ENCODE measurements around the gene VWC2.
"Not testable (repeated sequence)": the region's sequence is repeated elsewhere in the genome, so short reads cannot be mapped to it uniquely, and the experiment has no call there.

VWC2 gene

DNA sequence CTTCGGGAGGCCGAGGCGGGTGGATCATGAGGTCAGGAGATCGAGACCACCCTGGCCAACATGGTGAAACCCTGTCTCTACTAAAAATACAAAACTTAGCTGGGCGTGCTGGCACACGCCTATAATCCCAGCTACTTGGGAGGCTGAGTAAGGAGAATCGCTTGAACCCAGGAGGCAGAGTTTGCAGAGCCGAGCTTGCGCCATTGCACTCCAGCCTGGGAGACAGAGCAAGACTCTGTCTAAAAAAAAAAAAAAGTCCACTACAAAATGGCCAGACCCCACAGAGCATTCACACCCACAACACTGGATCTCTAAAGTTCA, 78.1 kb downstream of the VWC2 start:
- DNase-seq (ENCODE audit: low spot score): not testable (repeated sequence)

DNA sequence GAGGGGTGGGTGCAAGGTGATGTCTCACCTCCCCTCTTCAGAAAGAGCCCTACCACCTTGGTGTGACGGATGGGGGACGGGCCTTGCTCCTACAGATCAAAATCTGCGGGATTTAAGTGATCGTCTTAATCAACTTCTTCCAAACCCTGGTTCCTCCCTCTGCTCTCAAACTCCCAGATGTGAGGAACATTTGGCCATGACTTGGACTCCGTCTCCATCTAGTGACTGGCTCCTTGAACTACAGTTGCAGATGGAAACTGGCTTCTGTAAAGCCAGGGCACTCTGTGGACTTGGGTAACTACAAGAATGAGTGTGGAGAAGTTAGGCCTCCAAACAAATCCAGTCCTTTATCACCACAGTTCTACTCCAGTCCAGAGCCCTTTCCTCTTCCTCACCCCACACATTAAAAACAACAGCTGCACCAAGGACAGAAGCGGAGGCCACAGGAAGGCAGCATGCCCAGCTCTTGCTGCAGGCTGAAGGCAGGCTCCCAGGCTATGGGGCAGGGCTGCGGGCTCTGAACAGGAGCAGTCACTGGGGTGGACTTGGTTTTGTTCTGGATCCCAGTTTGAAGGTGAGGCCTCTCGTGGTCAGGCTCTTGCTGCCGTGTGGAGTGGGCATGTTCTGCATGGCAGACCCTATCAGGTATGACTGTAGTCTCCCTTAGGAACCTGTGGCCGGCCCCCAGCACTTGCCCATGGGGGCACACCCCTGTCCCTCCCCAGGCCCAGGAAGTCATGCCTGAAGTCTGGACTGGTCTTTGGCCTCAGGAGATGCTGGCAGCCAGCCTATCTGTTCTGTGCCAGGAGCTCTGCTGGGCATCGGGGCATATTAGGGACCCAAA, 79.4 kb downstream of the VWC2 start:
- DNase-seq (ENCODE audit: low spot score): no peak

DNA sequence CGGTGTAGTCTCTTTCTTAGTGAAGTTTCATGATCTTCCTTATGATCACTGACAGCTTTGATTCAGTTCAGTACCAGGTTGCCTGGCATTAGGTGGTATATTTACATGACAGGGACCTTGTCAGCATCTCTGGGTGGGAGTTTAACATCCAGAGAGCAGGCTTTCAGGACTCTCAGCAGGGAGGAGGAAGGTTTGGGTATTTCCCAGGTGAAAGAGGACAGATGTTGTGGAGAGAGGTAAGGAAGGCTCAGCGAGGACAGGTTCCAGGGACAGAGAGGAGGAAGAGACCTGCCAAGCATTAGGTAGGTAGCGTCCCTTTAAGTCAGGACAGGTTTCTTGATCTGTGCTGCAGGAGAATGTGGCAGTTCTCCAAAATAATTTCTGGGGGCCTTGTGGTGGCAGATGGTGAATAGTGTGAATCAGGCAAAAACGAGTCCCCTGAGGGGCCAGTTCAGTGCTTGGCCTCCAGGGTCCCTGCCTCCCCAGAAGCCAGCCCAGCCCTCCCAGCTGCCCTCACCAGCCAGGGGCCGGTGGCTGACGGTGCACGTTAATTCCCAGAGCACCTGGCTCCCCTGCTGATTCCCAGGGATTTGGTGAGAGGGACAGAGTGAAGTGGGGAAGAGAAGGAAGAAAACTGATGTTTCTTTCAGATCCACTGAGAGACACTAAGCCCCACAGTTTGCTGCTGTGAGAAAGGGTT, 82.0 kb downstream of the VWC2 start:
- no peak for DNase-seq (ENCODE audit: low spot score)

DNA sequence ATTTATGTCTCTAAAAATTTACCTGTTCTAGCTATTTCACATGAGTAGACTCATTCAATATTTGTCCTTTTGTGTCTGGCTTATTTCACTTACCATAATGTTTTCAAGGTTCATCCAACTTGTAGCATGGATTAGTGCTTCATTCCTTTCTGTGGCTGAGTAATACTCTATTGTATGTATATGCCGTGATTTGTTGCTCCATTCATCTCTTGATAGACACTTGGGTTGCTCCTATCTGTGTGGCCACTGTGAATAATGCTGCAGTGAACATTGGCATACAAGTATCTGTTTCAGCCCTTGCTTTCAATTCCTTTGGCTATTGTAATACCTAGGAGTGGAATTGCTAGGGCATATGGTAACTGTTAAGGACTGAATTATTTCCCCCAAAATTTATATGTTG, 86.9 kb downstream of the VWC2 start:
- DNase-seq (ENCODE audit: low spot score): no peak

DNA sequence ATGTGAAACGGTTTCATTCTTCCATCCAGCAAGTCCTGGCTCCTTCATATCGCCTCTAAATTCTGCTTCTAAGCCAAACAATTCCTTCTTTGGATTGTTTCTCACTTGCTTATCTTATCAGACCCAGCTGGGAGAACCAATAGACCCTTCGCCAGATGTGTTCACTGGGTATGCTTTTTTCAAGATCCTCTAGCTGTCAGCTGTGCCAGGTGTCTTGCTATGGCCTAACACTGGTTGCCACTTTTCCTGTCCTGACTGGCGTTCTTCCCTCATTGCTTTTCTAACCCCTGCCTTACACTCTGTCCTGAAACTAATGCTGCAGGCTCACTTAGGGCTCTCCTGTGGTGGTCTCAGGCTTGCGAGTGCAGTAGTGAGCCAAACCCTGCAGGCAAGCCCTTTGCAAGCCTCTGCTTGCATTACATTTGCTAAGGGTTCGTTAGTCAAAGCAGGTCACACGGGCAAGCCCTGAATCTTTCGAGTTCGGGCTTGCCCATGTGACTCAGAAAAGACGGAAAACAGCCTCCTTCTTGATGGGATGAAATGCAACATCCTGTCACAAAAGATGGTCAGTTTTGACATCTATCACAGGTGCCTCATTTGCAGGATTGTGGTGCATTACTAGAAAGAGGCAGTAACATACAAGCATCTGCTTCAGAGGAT, 92.8 kb downstream of the VWC2 start:
- DNase-seq (ENCODE audit: low spot score): no peak

DNA sequence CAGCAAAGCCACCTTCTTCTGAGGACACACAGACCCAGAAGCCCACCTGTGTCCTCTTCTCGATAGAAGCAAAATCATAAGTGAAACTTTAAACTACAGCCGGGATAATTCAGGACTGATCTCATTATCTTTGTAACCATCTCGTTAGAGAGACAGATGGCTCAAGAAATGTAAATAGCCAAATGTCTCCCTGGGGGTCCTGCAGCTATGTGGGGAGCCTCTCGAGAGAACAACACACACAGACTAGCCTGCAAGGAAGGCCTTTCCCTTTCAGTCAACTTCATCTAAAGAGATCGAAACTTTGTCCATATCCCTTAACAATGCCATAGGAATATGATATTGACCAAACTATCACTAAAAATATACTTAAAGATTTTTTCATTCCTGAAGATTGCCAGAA, 93.5 kb downstream of the VWC2 start:
- no peak for DNase-seq (ENCODE audit: low spot score)

DNA sequence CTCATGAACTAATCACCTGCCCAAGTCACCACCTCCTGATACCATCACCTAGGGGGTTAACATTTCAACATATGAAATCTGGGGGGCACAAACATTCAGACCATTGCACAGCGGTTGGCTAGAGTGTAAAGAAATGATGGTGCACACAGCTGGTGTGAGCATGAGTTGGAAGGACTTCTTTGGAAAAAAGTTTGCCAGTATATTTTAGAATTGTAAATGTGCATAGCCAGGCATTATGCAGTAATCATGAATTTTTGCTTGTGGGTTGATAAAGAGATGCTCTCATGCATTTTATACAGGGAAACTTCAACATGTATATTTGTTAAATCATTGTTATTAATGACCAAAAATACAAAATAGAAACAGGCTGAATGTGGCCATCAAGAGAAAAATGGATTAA, 100.0 kb downstream of the VWC2 start:
- DNase-seq (ENCODE audit: low spot score): no peak

DNA sequence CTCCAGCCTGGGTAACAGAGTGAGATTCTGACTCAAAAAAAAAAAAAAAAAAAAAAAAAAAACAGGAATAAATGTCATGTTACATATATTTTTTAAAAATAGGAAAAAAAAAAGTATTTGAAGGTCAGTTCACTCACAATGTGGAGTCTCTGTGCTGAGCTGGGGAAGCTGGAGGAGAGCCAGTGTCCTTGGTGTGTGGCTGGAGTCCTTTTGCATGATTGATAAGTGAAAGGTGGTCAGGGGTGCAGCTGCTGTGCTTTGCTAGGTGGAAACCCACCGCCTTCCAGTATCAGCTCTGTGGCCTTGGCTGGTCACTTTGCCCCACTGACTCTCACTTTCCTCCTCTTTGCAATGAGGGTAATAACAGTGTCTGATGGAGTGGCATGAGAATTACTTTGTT, 101.9 kb downstream of the VWC2 start:
- DNase-seq (ENCODE audit: low spot score): no peak

DNA sequence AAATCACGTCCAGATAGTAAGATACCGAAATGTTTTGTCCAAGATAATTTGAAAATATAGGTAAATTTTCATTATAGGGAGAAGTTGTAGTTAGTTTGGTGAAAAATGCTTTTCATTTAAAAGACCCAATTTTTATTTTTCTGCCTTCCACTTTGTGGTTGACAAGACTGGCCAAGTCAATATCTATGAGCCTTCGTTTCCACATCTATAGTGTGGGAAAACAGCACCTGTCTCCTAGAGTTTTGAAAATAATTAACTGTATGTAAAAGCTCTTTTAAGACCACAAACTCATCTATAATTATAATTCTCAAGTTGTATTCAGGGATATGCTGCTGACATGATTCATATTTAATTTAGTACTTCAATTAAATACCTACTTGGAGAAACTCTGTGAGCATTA, 102.8 kb downstream of the VWC2 start:
- no peak for DNase-seq (ENCODE audit: low spot score)

DNA sequence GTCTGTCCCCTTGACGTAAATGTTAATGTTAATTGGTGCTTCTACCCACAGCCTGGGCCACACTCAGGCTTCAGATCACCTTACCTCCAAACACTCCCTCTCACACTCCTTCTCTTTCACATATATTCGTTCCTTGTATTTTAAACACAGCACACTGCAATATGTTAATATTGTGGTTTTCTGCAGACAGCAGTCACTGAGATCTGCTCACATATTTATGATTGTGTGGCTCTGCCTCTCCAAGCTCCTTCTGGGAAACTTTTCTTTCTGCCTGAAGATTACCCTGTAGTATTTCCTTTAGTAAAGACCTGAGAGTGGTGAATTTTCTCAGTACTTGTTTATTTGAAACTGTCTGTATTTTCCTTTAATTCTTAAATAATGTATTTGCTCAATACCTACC, 104.7 kb downstream of the VWC2 start:
- no peak for DNase-seq (ENCODE audit: low spot score)

DNA sequence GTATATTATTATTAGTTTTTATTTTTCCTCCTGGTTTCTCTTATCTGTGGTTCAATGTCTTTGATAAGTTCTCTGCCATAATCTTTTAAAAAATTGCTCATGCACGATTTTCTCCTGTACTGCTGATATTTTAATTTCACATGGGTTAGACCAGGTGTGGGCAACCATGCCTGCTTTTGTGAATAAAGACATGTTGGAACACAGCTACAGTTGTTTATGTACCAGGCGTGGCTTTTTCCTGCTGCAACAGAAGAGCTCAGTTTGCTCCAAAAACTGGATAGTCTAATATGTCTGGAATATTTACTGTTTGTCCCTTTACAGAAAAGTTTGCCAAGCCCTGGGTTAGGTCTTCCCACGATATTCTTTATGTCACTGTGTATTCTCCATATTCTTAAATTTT, 105.2 kb downstream of the VWC2 start:
- DNase-seq (ENCODE audit: low spot score): no peak

DNA sequence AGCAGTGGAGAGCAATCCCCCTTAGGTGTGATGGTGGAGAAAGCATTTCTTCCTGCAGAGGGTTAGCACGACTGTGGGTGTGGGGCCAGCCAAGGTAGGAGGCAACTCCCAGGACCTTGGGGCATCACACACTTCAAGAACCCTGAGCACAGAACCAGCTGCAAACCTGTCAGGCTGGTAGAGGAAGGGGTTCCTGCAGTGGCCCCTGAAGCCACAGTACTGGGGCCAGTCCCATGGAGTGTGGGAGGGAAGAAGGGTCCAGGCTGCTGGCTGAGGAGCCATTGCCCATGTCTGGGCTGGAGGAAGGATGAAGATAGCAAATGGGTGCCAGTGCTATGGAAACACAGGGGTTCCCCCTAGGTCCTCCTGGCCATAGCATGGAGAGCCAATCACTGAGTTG, 110.5 kb downstream of the VWC2 start:
- DNase-seq (ENCODE audit: low spot score): no peak

DNA sequence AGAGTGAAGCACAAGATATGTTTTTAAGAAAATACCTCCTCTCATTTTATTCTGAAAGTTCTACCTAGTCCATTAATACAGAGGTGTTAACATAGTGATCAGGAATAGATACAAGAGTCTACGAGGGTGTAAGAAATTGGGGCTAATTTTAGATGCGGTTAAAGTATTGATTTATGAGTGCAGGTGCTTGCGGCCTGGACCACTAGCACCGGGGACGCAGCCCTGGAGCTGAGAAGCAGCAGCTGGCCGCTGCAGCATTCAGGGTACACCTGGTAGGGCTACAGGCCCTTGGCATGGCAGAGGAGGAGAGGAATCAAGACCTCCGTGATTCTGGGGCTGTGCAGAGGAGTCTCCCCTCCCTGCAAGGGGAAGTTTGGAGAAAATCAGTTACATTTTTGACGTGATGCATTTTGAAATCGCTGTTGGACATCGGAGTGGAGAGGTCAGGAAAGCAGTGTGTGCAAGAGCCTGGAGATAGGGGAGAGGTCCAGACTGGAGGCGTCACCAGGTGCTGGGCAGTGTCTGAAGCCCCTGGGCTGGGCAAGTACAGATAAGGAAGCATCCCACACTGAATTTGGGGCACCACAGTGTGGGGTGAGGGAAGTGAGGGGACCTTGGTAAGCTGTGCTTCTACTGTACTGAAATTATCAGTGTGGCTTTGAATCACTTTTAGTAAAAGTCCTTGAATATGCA, 112.3 kb downstream of the VWC2 start:
- no peak for DNase-seq (ENCODE audit: low spot score)

DNA sequence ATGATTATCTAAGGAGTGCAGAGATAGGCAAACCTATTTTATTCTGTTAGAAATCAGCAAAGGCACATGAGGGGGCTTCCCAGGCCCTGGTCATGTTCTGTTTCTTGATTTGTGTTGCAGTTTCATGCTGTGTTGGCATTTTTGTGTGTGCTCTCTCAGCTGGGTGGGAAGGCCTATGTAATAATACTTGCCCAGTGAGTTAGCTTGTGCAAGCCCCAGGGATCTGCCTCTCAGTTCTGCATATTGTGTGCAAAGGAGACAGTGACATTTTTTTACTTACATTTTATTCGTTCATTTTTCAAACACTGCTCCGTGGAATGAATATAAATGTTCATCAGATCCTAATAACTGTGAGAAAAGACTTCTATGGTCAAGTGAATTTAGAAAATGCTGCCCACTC, 119.0 kb downstream of the VWC2 start:
- no peak for DNase-seq (ENCODE audit: low spot score)

DNA sequence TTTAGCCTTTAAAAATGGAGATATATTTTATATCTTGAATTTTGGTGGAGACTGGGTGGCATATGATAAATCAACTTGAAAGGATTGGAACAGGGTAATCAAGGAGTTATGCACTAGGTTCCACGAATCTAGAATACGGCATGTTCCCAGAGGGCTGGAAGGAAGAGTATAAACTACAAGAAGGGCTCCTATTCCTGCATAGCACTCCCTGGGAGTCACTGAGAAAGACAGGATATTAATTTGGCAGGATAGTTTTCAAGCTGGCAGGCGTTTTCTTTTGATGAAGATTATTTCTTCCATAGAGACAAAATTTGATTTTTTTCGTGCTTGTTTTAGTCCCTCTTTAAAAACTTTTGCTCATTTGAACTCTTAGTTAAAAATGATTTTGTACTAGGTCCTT, 119.7 kb downstream of the VWC2 start:
- no peak for DNase-seq (ENCODE audit: low spot score)

DNA sequence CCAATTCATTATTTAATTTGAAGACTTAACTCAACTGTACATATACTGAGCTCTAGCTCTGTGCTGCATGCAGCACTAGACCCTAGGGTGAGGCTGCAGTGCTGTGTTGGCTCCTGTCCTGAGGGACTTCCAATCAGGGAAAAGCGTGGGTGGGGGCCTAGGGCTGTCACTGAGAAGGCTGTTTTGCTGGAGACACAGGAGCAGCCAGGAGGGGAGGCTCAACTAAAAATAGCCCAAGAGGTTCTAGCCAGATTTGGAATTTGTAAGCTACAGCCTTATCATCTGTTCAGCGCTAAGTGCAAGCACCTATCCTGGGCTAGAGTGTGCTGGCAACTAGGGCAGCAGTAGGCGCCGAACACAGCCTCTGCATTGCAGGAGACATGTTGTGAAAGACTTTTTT, 121.1 kb downstream of the VWC2 start:
- DNase-seq (ENCODE audit: low spot score): no peak

DNA sequence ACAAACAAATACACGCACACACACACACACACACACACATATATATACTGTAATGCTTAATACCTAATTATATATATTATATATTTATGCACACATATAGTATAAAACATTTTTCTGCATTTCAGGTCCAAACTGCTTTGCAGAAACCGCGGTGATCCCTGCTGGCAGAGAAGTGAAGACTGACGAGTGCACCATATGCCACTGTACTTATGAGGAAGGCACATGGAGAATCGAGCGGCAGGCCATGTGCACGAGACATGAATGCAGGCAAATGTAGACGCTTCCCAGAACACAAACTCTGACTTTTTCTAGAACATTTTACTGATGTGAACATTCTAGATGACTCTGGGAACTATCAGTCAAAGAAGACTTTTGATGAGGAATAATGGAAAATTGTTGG, 138.5 kb downstream of the VWC2 start:
- DNase-seq (ENCODE audit: low spot score): no peak

DNA sequence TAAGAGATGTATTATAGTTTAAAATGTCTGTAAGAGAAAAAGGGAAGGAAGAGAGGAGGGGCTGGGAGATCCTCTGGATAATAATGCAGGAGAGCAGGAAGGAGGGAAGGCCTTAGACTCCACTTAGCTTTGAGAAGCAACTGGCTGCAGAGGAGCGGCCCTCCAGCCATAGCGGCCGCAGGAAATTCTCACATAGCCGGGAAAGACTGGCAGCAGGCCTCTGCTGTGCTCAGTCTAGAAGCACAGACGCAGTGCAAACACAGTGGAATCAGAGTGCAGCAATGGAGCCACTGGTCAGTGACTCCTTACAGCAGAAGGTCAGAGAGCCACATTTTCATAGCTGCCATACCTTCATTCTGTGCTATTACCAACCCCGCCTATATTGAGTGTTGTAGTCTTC, 153.3 kb downstream of the VWC2 start:
- no peak for DNase-seq (ENCODE audit: low spot score)

DNA sequence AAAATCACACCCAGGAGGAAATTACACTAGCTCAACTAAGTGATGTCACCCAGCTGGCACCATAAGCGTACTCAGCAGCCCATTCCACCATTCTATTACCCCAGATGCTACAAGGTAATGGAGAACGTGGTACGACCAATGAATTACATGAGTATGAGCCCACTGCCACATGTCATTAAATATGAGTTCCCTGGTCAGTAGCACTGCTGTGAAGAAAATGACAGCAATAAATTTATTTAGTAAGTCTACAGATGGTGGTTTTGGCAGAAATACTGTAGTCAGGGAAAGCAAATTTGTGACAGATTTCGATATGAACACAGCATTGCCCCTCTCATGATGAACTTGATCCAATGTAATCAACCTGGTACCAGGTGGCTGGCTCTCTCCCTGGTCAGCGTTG, 154.2 kb downstream of the VWC2 start:
- no peak for DNase-seq (ENCODE audit: low spot score)

DNA sequence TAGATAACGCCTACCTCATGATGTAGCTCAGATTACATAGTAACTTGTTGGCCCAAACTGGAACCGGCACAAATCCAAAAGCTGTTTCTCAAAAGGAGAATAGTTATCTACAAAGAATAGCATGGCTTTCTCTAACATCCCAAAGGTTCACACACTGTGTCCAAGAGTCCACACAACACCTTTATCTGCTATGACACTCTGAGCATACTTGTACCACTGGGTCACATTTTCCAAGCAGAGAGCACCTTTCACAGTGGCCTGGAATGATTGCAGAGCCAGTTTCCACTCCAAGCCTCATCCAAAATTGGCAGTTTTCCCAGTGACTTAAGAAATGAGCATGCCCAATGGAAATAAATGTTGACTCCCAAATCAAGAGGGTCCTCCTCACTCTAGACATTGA, 155.3 kb downstream of the VWC2 start:
- no peak for DNase-seq (ENCODE audit: low spot score)

DNA sequence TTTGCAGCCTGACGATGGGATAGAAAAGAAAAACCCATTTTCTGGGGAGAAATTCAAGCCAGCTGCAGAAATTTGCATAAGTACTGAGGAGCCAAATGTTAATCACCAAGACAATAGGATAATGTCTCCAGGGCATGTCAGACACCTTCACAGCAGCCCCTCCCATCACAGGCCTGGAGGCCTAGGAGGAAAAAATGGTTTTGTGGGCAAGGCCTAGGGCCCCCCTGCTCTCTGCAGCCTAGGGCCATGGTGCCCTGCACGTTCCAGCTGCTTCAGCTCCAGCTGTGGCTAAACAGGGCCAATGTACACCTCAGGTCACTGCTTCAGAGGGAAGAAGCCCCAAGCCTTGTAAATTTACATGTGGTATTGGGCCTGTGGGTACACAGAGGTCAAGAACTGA, 158.2 kb downstream of the VWC2 start:
- DNase-seq (ENCODE audit: low spot score): no peak

DNA sequence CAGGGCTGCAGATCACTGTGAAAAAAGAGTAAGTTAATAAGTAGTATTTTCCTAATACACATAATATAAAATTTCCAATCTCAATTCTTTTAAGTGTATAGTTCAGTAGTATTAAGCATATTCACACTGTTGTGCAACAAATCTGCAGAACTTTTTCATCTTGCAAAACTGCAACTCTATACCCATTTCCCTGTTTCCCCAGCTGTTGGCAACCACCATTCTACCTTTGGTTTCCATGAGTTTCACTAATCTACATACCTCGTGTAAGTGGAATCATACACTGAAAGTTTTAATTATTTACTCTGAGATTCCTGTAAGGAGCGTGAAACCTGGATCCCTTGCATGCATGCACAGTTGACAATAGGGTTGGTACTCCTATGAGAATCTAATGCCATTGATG, 164.2 kb downstream of the VWC2 start:
- no peak for DNase-seq (ENCODE audit: low spot score)

Data from CD4-positive, alpha-beta T cell treated with Interleukin-15 for 4 hours (primary cell).